Activated naive CD8-positive, alpha-beta T cell treated with anti-CD3 and anti-CD28 coated beads, Interleukin-2, amount 50 U/mL, for 16 hours (primary cell): ENCODE data around the gene VPS41.
"Not testable (repeated sequence)": the region's sequence is repeated elsewhere in the genome, so short reads cannot be mapped to it uniquely, and the experiment has no call there.

Experiments
- DNase-seq: peaks from one replicate; pipeline ENCODE4 v3.0.0-alpha.2; 2020; ENCODE audit warnings: low read depth, low spot score

Gene VPS41

GRCh38 chr7:38908759-38909335 is at the start of gene VPS41:
Gene VPS41 (minus strand): TSS chr7:38909191. CDS start chr7:38909174, 17 bp downstream.
- peak; percentile 57 for DNase-seq

- no peak for DNase-seq
Observed at GRCh38 chr7:38955892-38956291, 46.9 kb upstream of the VPS41 start.

GRCh38 chr7:38953971-38954370 is 45.0 kb upstream of the VPS41 start:
- DNase-seq: no peak

- DNase-seq: no peak
Observed at GRCh38 chr7:38953227-38953626, 44.2 kb upstream of the VPS41 start.

GRCh38 chr7:38951213-38951612 is 42.2 kb upstream of the VPS41 start:
- DNase-seq: no peak

- no peak for DNase-seq
Observed at GRCh38 chr7:38950309-38950708, 41.3 kb upstream of the VPS41 start.

- DNase-seq: not testable (repeated sequence)
Observed at GRCh38 chr7:38947541-38947940, 38.5 kb upstream of the VPS41 start.

- DNase-seq: no peak
Observed at GRCh38 chr7:38942431-38943051, 33.5 kb upstream of the VPS41 start.

- DNase-seq: no peak
Observed at GRCh38 chr7:38940774-38941173, 31.8 kb upstream of the VPS41 start.

- DNase-seq: no peak
Observed at GRCh38 chr7:38938589-38938988, 29.6 kb upstream of the VPS41 start.

- no peak for DNase-seq
Observed at GRCh38 chr7:38938001-38938485, 29.1 kb upstream of the VPS41 start.

GRCh38 chr7:38936641-38937040 is 27.6 kb upstream of the VPS41 start:
- DNase-seq: no peak

- no peak for DNase-seq
Observed at GRCh38 chr7:38934536-38934935, 25.5 kb upstream of the VPS41 start.

- no peak for DNase-seq
Observed at GRCh38 chr7:38934051-38934450, 25.1 kb upstream of the VPS41 start.

- DNase-seq: no peak
Observed at GRCh38 chr7:38932509-38933168, 23.6 kb upstream of the VPS41 start.

GRCh38 chr7:38929460-38930171 is 20.6 kb upstream of the VPS41 start:
- no peak for DNase-seq

GRCh38 chr7:38928506-38928905 is 19.5 kb upstream of the VPS41 start:
- DNase-seq: no peak

GRCh38 chr7:38927751-38928150 is 18.8 kb upstream of the VPS41 start:
- no peak for DNase-seq

GRCh38 chr7:38920731-38921130 is 11.7 kb upstream of the VPS41 start:
- no peak for DNase-seq

- no peak for DNase-seq
Observed at GRCh38 chr7:38916396-38916795, 7.4 kb upstream of the VPS41 start.

- no peak for DNase-seq
Observed at GRCh38 chr7:38909870-38910269, 879 bp upstream of the VPS41 start.

GRCh38 chr7:38907766-38908165 is 1.2 kb downstream of the VPS41 start:
- DNase-seq: no peak
